ENCODE data around the gene DECR2. TPM values are rescaled to one million over a fixed set of nuclear protein-coding genes. Genes with fewer than 3 reads are reported as not detected.
A peak's percentile ranks its signal among the peaks of the same experiment; 100 is the strongest.

DECR2 gene
- total RNA-seq, 1 donor from 2014 or later = 8.4 TPM

DNA sequence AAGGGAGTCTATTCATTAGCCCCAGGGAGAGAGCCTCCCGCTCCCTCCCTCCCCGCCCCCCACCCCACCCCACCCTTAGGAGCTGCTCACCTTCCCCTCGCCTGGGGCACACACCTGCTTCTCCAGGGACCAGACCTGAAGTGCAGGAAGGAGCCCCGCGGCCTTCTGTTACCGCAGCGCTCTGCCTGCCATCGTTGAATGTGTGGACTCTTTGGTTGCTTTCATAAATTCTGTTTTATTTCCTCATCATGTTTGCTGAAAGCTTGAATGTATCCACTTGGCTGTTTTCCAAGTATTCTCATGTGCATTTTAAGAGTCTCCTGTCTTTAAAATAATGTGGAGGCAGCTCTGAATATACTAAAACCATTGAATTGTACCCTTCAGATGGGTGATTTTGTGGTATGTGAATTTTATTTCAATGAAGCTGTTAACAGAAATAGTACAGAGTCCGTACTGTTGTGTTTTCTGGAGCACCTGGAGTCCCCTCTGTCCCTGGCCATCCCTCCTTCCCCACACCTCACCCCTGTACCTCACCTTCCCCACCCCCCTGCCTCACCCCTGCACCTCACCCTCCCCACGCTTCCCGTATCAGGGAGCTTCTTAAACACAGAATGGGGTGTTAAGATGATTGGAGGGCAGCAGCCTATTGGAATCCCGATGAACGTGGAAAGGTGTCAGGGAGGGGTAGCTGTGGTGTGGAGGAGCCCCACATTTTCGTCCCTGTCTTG lies 49.3 kb downstream of the DECR2 start:
- ATAC-seq = no peak

- peak; percentile 38 for ATAC-seq
These were observed 52.8 kb downstream of the DECR2 start for GRCh38 chr16:454397-454940.

GRCh38 chr16:455453-455852 lies 53.8 kb downstream of the DECR2 start:
- no peak for ATAC-seq

GRCh38 chr16:456891-457483 lies 55.3 kb downstream of the DECR2 start:
- no peak for ATAC-seq

DNA sequence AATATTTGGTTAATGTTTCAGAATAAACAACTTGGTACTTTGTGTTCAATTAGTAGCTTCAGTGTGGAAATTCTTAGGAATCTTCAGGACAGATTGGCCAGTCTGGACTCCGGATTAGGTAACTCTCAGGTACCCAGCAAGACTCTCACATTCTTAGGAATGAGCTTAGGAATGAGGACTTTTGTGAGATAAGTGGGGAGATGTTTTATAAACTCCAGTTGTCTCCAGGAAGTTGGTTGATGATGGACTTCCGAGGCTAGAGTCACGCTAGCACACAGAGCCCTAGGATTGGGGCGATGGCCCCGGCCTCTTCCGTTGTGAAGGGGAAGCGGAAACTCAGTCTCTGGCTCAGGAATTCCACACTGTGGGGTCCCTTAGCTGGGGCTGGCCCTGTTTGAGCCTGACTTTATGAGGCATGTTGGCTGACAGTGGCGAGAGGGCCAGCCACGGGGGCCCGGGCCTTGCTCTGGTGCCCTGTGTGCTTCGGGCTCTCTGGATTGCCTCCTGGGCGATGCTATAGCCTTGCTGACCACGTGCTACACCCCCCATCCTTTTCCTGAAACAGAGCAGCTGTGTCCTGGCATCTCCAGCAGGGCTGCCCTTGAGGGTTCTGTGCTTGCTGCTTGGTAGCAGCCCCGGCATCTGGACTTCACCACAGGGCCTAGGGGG lies 56.2 kb downstream of the DECR2 start:
- no peak for ATAC-seq

GRCh38 chr16:459761-460160 lies 58.1 kb downstream of the DECR2 start:
- peak; percentile 28 for ATAC-seq

DNA sequence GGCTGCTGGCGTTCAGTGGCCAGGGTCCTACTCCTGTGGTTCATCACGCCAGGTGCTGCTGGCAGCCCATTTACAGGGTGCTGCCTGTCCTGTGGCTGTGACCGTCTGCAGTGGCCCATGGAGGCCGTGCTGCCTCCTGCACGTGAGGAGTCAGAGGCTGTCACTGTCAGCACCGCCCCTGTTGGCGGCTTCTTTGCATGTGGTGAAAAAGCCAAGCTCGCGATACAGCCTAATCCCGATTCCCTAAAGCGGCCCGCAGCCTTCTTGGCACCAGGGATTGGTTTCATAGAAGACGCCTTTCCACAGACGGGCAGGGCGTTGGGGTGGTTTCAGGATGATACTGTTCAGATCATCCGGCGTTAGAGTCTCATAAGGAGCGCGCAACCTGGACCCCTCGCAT lies 59.1 kb downstream of the DECR2 start:
- peak; percentile 15 for ATAC-seq

Other genes starting within 250 kb of the DECR2 start
- not detected for gene HBZ, start 249.2 kb upstream of the DECR2 start, total RNA-seq
- gene HBM, start 235.9 kb upstream of the DECR2 start, total RNA-seq = not detected
- gene HBA2, start 229.0 kb upstream of the DECR2 start, total RNA-seq = 8.2 TPM
- gene HBA1, start 225.2 kb upstream of the DECR2 start, total RNA-seq = 7.9 TPM
- gene HBQ1, start 221.4 kb upstream of the DECR2 start, total RNA-seq = not detected
- 23.3 TPM for gene LUC7L, start 172.4 kb upstream of the DECR2 start, total RNA-seq
- 56.4 TPM for gene FAM234A, start 167.1 kb upstream of the DECR2 start, total RNA-seq
- 0.92 TPM for gene RGS11, start 125.9 kb upstream of the DECR2 start, total RNA-seq
- not detected for gene ARHGDIG, start 121.3 kb upstream of the DECR2 start, total RNA-seq
- gene PDIA2, start 118.7 kb upstream of the DECR2 start, total RNA-seq = not detected
- 15.3 TPM for gene AXIN1, start 49.2 kb upstream of the DECR2 start, total RNA-seq
- gene MRPL28, start 31.3 kb upstream of the DECR2 start, total RNA-seq = 50.8 TPM
- 14.5 TPM for gene PGAP6, start 19.9 kb upstream of the DECR2 start, total RNA-seq
- 25.3 TPM for gene NME4, start 4.7 kb upstream of the DECR2 start, total RNA-seq
- gene RAB11FIP3, start 23.8 kb downstream of the DECR2 start, total RNA-seq = 6.3 TPM
- gene CAPN15, start 125.8 kb downstream of the DECR2 start, total RNA-seq = 27.1 TPM
- not detected for gene PRR35, start 158.5 kb downstream of the DECR2 start, total RNA-seq
- gene NHLRC4, start 165.1 kb downstream of the DECR2 start, total RNA-seq = 0.12 TPM
- 21.0 TPM for gene PIGQ, start 168.1 kb downstream of the DECR2 start, total RNA-seq
- 15.5 TPM for gene RAB40C, start 188.2 kb downstream of the DECR2 start, total RNA-seq
- 0.08 TPM for gene WFIKKN1, start 229.1 kb downstream of the DECR2 start, total RNA-seq
- 40.2 TPM for gene METTL26, start 234.4 kb downstream of the DECR2 start, total RNA-seq
- 20.3 TPM for gene MCRIP2, start 239.9 kb downstream of the DECR2 start, total RNA-seq
- 17.9 TPM for gene WDR90, start 247.5 kb downstream of the DECR2 start, total RNA-seq